HEK293 (cell line): Measurements from ENCODE around the gene TALDO1.

Experiments used
- EGR2 ChIP-seq: fragments of 450-650 bp; formaldehyde crosslinking; IDR thresholded peaks from 2 replicates; pipeline ENCODE4 v1.5.1; 2016; ENCODE audit warnings: low read depth, missing biosample characterization, missing genetic modification characterization
- WT1 ChIP-seq: fragments of 450-650 bp; formaldehyde crosslinking; IDR thresholded peaks from 2 replicates; pipeline ENCODE4 v1.5.1; 2016; ENCODE audit warnings: missing biosample characterization, missing genetic modification characterization
- YY1 ChIP-seq: fragments of 450-650 bp; formaldehyde crosslinking; IDR thresholded peaks from 2 replicates; pipeline ENCODE4 v1.5.1; 2018; ENCODE audit warnings: missing biosample characterization, missing genetic modification characterization
- ZBTB7A ChIP-seq: fragments of 450-650 bp; formaldehyde crosslinking; IDR thresholded peaks from 2 replicates; pipeline ENCODE4 v1.5.1; 2016; ENCODE audit warnings: low read depth, missing biosample characterization, missing genetic modification characterization
- ZBTB8A ChIP-seq: fragments of 450-650 bp; formaldehyde crosslinking; IDR thresholded peaks from 2 replicates; pipeline ENCODE4 v1.5.1; 2016; ENCODE audit warnings: missing biosample characterization, missing genetic modification characterization
- ZEB2 ChIP-seq: fragments of 450-650 bp; formaldehyde crosslinking; IDR thresholded peaks from 2 replicates; pipeline ENCODE4 v1.5.1; 2016; ENCODE audit warnings: missing biosample characterization, missing genetic modification characterization
- ZIC2 ChIP-seq: fragments of 450-650 bp; formaldehyde crosslinking; IDR thresholded peaks from 2 replicates; pipeline ENCODE4 v1.5.1; 2016; ENCODE audit warnings: missing biosample characterization, missing genetic modification characterization
- ZNF184 ChIP-seq: fragments of 450-650 bp; IDR thresholded peaks from 2 replicates; pipeline ENCODE4 v1.5.1; 2018; ENCODE audit warnings: missing biosample characterization, mild to moderate bottlenecking, missing genetic modification characterization
- ZNF274 ChIP-seq, 2 experiments: fragments of 200-500 bp in 1 of 2; fragments of 450-650 bp in 1 of 2; sonication (Bioruptor generic) in 1 of 2; formaldehyde crosslinking in 1 of 2; IDR thresholded peaks; 2 replicates each; pipeline versions ENCODE4 v1.5.1 to v1.6.1; 2014 to 2016; ENCODE audit warnings: borderline replicate concordance in 1 of 2, inconsistent platforms in 1 of 2, low read length in 1 of 2, missing biosample characterization in 1 of 2, missing genetic modification characterization in 1 of 2
- ZNF335 ChIP-seq: fragments of 450-650 bp; formaldehyde crosslinking; conservative IDR thresholded peaks from 2 replicates; pipeline ENCODE4 v1.5.1; 2016; ENCODE audit warnings: missing biosample characterization, missing genetic modification characterization
- ZNF501 ChIP-seq: fragments of 450-650 bp; formaldehyde crosslinking; IDR thresholded peaks from 2 replicates; pipeline ENCODE4 v1.5.1; 2016; ENCODE audit warnings: missing biosample characterization, missing genetic modification characterization
- ZNF529 ChIP-seq: fragments of 450-650 bp; formaldehyde crosslinking; IDR thresholded peaks from 2 replicates; pipeline ENCODE4 v1.5.1; 2017; ENCODE audit warnings: missing genetic modification characterization, missing biosample characterization; ENCODE audit not compliant: insufficient replicate concordance
- ZNF530 ChIP-seq: fragments of 450-650 bp; formaldehyde crosslinking; IDR thresholded peaks from 2 replicates; pipeline ENCODE4 v1.5.1; 2016; ENCODE audit warnings: low read depth, missing biosample characterization, missing genetic modification characterization
- ZNF558 ChIP-seq: fragments of 450-650 bp; formaldehyde crosslinking; IDR thresholded peaks from 2 replicates; pipeline ENCODE4 v1.5.1; 2016; ENCODE audit warnings: missing biosample characterization, missing genetic modification characterization
- ZNF560 ChIP-seq: fragments of 450-650 bp; formaldehyde crosslinking; IDR thresholded peaks from 2 replicates; pipeline ENCODE4 v1.5.1; 2017; ENCODE audit warnings: missing biosample characterization, missing genetic modification characterization, borderline replicate concordance
- ZNF624 ChIP-seq: fragments of 450-650 bp; formaldehyde crosslinking; IDR thresholded peaks from 2 replicates; pipeline ENCODE4 v1.5.1; 2017; ENCODE audit warnings: missing biosample characterization, missing genetic modification characterization
- ZNF658 ChIP-seq: fragments of 450-650 bp; formaldehyde crosslinking; IDR thresholded peaks from 2 replicates; pipeline ENCODE4; 2016; ENCODE audit warnings: missing biosample characterization, missing genetic modification characterization
- ZNF701 ChIP-seq: fragments of 450-650 bp; formaldehyde crosslinking; IDR thresholded peaks from 2 replicates; pipeline ENCODE4 v1.5.1; 2016; ENCODE audit warnings: missing biosample characterization, missing genetic modification characterization
- ZSCAN30 ChIP-seq: fragments of 450-650 bp; IDR thresholded peaks from 2 replicates; pipeline ENCODE4 v1.5.1; 2018; ENCODE audit warnings: missing biosample characterization, mild to moderate bottlenecking, missing genetic modification characterization, moderate library complexity
- TF ChIP-seq, protein P1 (sequence below): fragments of 450-650 bp; formaldehyde crosslinking; IDR thresholded peaks from 2 replicates; pipeline ENCODE4 v1.5.1; 2017; ENCODE audit warnings: missing biosample characterization, missing genetic modification characterization
- TF ChIP-seq, protein P2 (sequence below): fragments of 450-650 bp; formaldehyde crosslinking; IDR thresholded peaks from 2 replicates; pipeline ENCODE4 v1.5.1; 2017; ENCODE audit warnings: missing biosample characterization, mild to moderate bottlenecking, missing genetic modification characterization, moderate library complexity
- TF ChIP-seq, protein P3 (sequence below): fragments of 450-650 bp; formaldehyde crosslinking; IDR thresholded peaks from 2 replicates; pipeline ENCODE4 v1.5.1; 2016; ENCODE audit warnings: missing biosample characterization, missing genetic modification characterization
- TF ChIP-seq, protein P4 (sequence below): fragments of 450-650 bp; formaldehyde crosslinking; conservative IDR thresholded peaks from 2 replicates; pipeline ENCODE4 v1.5.1; 2016; ENCODE audit warnings: low read depth, missing biosample characterization, missing genetic modification characterization
- TF ChIP-seq, protein P5 (sequence below): fragments of 450-650 bp; formaldehyde crosslinking; IDR thresholded peaks from 2 replicates; pipeline ENCODE4 v1.5.1; 2016; ENCODE audit warnings: missing biosample characterization, missing genetic modification characterization
- TF ChIP-seq, protein P6 (sequence below): fragments of 450-650 bp; formaldehyde crosslinking; IDR thresholded peaks from 2 replicates; pipeline ENCODE4 v1.5.1; 2017; ENCODE audit warnings: missing biosample characterization, missing genetic modification characterization

Gene TALDO1

DNA sequence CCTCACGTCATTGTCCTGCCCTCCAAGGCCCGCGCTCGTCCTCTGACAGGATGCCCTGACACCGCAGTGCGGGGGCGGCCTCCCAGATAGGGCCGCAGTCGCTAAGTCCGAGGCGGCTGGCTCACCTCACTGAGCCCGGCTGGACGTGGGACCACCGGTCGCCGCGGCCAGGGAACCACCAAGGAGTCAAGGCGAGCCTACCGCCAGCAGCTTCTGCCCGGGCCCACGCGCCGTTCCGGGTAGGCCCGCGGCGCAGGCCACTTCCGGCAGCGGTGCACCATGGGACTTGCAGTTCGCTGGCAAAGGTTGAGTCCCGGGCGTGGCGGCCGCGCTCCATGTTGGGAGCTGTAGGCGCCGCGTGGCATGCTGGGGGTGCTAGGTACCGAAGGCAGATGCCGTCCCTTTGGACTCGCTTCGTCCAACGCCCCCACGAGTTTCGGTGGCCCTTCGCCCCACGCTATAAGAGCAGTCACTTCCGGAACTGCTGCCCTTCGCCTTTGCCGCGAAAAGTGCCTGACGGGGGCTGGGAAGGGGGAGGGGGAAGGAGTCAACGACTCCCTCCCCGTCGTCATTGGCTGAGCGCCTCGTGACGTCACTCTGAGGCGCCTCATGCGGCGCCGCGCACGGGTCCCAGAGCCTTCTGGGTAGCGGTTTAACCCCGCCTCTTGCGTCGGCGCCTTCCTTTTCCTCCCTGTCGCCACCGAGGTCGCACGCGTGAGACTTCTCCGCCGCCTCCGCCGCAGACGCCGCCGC is 62.2 kb downstream of the TALDO1 start, which contains the start of gene RPLP2 (continued):
- TF ChIP-seq, protein P1, sequence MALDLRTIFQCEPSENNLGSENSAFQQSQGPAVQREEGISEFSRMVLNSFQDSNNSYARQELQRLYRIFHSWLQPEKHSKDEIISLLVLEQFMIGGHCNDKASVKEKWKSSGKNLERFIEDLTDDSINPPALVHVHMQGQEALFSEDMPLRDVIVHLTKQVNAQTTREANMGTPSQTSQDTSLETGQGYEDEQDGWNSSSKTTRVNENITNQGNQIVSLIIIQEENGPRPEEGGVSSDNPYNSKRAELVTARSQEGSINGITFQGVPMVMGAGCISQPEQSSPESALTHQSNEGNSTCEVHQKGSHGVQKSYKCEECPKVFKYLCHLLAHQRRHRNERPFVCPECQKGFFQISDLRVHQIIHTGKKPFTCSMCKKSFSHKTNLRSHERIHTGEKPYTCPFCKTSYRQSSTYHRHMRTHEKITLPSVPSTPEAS (tag by site-specific recombination) = no peak; the same call in 1 of the 2 replicates
- TF ChIP-seq ZIC2 = 0 out of 2 replicates have a peak, but pooled peaks have one; percentile 24
- TF ChIP-seq, protein P2, sequence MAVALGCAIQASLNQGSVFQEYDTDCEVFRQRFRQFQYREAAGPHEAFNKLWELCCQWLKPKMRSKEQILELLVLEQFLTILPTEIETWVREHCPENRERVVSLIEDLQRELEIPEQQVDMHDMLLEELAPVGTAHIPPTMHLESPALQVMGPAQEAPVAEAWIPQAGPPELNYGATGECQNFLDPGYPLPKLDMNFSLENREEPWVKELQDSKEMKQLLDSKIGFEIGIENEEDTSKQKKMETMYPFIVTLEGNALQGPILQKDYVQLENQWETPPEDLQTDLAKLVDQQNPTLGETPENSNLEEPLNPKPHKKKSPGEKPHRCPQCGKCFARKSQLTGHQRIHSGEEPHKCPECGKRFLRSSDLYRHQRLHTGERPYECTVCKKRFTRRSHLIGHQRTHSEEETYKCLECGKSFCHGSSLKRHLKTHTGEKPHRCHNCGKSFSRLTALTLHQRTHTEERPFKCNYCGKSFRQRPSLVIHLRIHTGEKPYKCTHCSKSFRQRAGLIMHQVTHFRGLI (tag by site-specific recombination) = 0 out of 2 replicates have a peak, but pooled peaks have one; percentile 22
- TF ChIP-seq, protein P3, sequence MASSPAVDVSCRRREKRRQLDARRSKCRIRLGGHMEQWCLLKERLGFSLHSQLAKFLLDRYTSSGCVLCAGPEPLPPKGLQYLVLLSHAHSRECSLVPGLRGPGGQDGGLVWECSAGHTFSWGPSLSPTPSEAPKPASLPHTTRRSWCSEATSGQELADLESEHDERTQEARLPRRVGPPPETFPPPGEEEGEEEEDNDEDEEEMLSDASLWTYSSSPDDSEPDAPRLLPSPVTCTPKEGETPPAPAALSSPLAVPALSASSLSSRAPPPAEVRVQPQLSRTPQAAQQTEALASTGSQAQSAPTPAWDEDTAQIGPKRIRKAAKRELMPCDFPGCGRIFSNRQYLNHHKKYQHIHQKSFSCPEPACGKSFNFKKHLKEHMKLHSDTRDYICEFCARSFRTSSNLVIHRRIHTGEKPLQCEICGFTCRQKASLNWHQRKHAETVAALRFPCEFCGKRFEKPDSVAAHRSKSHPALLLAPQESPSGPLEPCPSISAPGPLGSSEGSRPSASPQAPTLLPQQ (tag by site-specific recombination) = peak; percentile 96
- TF ChIP-seq ZNF184 = no peak
- TF ChIP-seq, protein P4, sequence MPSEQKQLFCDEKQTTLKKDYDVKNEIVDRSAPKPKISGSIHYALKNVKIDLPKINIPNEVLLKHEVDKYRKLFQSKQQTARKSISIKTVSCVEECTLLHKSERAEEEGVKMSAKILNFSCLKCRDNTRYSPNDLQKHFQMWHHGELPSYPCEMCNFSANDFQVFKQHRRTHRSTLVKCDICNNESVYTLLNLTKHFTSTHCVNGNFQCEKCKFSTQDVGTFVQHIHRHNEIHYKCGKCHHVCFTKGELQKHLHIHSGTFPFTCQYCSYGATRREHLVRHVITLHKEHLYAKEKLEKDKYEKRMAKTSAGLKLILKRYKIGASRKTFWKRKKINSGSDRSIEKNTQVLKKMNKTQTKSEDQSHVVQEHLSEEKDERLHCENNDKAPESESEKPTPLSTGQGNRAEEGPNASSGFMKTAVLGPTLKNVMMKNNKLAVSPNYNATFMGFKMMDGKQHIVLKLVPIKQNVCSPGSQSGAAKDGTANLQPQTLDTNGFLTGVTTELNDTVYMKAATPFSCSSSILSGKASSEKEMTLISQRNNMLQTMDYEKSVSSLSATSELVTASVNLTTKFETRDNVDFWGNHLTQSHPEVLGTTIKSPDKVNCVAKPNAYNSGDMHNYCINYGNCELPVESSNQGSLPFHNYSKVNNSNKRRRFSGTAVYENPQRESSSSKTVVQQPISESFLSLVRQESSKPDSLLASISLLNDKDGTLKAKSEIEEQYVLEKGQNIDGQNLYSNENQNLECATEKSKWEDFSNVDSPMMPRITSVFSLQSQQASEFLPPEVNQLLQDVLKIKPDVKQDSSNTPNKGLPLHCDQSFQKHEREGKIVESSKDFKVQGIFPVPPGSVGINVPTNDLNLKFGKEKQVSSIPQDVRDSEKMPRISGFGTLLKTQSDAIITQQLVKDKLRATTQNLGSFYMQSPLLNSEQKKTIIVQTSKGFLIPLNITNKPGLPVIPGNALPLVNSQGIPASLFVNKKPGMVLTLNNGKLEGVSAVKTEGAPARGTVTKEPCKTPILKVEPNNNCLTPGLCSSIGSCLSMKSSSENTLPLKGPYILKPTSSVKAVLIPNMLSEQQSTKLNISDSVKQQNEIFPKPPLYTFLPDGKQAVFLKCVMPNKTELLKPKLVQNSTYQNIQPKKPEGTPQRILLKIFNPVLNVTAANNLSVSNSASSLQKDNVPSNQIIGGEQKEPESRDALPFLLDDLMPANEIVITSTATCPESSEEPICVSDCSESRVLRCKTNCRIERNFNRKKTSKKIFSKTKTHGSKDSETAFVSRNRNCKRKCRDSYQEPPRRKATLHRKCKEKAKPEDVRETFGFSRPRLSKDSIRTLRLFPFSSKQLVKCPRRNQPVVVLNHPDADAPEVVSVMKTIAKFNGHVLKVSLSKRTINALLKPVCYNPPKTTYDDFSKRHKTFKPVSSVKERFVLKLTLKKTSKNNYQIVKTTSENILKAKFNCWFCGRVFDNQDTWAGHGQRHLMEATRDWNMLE = no peak
- peak; percentile 82 for TF ChIP-seq YY1 (tag by site-specific recombination)
- TF ChIP-seq ZBTB8A (tag by site-specific recombination) = peak; percentile 59
- TF ChIP-seq ZNF701 (tag by site-specific recombination) = no peak
- TF ChIP-seq WT1 = peak; percentile 61
- TF ChIP-seq ZNF530 (tag by site-specific recombination) = no peak
- TF ChIP-seq ZNF335 (tag by site-specific recombination) = peak; percentile 98
- no peak for TF ChIP-seq ZNF658
- TF ChIP-seq ZNF274 (IDR thresholded peaks at IDR 0.05; ENCODE audit: low read length) = no peak
- no peak for TF ChIP-seq ZNF274 (tag by site-specific recombination; IDR thresholded peaks at IDR 0.05; ENCODE audit: borderline replicate concordance)
- 0 out of 2 replicates have a peak, but pooled peaks have one; percentile 53 for TF ChIP-seq ZSCAN30 (tag by site-specific recombination)
- TF ChIP-seq ZEB2 (tag by site-specific recombination) = peak; percentile 93
- TF ChIP-seq, protein P5, sequence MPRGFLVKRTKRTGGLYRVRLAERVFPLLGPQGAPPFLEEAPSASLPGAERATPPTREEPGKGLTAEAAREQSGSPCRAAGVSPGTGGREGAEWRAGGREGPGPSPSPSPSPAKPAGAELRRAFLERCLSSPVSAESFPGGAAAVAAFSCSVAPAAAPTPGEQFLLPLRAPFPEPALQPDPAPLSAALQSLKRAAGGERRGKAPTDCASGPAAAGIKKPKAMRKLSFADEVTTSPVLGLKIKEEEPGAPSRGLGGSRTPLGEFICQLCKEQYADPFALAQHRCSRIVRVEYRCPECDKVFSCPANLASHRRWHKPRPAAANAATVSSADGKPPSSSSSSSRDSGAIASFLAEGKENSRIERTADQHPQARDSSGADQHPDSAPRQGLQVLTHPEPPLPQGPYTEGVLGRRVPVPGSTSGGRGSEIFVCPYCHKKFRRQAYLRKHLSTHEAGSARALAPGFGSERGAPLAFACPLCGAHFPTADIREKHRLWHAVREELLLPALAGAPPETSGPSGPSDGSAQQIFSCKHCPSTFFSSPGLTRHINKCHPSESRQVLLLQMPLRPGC (tag by site-specific recombination) = peak; percentile 33; the same call in 1 of the 2 replicates
- no peak for TF ChIP-seq ZNF529 (tag by site-specific recombination)
- TF ChIP-seq ZBTB7A = 0 out of 2 replicates have a peak, but pooled peaks have one; percentile 30
- no peak for TF ChIP-seq ZNF560 (tag by site-specific recombination)
- TF ChIP-seq EGR2 = peak; percentile 67
- TF ChIP-seq ZNF624 (tag by site-specific recombination) = no peak
- TF ChIP-seq ZNF501 (tag by site-specific recombination) = peak; percentile 89
- TF ChIP-seq, protein P6, sequence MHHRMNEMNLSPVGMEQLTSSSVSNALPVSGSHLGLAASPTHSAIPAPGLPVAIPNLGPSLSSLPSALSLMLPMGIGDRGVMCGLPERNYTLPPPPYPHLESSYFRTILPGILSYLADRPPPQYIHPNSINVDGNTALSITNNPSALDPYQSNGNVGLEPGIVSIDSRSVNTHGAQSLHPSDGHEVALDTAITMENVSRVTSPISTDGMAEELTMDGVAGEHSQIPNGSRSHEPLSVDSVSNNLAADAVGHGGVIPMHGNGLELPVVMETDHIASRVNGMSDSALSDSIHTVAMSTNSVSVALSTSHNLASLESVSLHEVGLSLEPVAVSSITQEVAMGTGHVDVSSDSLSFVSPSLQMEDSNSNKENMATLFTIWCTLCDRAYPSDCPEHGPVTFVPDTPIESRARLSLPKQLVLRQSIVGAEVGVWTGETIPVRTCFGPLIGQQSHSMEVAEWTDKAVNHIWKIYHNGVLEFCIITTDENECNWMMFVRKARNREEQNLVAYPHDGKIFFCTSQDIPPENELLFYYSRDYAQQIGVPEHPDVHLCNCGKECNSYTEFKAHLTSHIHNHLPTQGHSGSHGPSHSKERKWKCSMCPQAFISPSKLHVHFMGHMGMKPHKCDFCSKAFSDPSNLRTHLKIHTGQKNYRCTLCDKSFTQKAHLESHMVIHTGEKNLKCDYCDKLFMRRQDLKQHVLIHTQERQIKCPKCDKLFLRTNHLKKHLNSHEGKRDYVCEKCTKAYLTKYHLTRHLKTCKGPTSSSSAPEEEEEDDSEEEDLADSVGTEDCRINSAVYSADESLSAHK (tag by site-specific recombination) = peak; percentile 63
- TF ChIP-seq ZNF558 (tag by site-specific recombination) = no peak
